GM12874 (cell line): ENCODE results near the gene PHACTR2.

Experiments used
- TF ChIP-seq, protein P1 (sequence below): IDR thresholded peaks from 2 replicates; pipeline ENCODE4 v1.5.1; 2011; ENCODE audit warnings: low read depth, mild to moderate bottlenecking, control low read depth, low read length, moderate library complexity; ENCODE audit not compliant: insufficient read depth

The PHACTR2 gene

GRCh38 chr6:143806282-143807102, 128.7 kb downstream of the PHACTR2 start:
- TF ChIP-seq, protein P1, sequence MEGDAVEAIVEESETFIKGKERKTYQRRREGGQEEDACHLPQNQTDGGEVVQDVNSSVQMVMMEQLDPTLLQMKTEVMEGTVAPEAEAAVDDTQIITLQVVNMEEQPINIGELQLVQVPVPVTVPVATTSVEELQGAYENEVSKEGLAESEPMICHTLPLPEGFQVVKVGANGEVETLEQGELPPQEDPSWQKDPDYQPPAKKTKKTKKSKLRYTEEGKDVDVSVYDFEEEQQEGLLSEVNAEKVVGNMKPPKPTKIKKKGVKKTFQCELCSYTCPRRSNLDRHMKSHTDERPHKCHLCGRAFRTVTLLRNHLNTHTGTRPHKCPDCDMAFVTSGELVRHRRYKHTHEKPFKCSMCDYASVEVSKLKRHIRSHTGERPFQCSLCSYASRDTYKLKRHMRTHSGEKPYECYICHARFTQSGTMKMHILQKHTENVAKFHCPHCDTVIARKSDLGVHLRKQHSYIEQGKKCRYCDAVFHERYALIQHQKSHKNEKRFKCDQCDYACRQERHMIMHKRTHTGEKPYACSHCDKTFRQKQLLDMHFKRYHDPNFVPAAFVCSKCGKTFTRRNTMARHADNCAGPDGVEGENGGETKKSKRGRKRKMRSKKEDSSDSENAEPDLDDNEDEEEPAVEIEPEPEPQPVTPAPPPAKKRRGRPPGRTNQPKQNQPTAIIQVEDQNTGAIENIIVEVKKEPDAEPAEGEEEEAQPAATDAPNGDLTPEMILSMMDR = no peak

DNA sequence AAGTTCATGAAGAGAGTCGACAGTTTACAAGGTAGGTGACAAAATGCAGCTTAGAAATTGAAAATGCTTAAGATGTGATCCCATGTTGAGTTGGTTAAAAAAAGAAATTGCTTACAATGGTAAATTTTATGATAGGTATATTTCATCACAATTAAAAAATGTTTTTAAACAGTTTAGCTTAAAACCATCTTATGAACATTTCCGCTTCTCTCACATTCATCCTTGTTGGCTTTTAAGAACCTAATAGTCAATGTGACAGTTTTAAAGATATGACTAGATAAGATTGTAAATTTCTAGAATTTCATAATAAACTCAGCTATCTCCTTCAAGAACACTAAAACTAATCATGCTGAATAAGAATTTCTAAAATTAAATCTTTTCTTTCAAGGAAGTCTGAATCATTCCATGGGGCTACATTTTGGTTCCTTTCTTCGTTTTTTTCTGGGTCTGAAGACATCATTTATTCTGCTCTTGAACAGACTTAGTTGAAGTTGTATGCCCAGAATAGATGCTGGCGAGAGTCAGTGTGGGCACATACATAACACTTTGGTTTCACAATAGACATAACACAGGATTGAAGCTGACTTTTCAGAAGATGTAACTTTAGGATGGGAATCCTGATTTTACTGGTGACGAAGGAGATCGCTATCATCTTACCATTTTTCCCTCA, 129.5 kb downstream of the PHACTR2 start:
- TF ChIP-seq, protein P1 = no peak

GRCh38 chr6:143810745-143811144, 133.0 kb downstream of the PHACTR2 start:
- TF ChIP-seq, protein P1 = no peak

DNA sequence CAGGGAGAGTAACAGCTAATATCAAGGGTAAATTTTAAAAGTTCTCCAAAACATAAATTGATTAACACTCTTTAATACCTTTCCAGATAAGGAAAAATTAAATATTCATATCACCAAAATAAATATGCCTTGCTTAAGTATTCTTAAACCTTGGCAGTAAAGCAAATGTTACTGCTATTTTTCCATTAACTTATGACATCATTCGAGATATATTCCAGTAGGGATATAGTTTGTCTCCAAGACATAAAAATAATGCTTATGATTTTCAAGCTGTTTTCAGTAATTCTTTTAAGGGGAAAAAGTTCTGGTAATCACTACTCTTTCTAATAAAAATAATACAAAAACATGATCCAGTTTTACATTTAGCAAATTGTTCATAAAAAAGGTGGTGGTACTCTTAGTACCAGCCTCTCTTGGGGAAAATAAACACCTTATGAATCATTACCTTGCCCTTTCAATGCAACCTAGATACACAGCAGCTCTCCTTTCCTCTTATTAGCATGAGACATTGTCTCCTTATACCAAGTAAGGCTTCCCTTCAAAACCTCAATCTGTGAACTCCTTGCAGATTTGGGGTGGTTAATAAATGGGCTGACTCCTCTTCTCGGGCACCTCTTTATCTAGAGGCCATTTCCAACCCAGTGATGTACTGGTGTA, 133.9 kb downstream of the PHACTR2 start:
- TF ChIP-seq, protein P1 = no peak

GRCh38 chr6:143817621-143818020, 139.9 kb downstream of the PHACTR2 start:
- TF ChIP-seq, protein P1 = no peak

DNA sequence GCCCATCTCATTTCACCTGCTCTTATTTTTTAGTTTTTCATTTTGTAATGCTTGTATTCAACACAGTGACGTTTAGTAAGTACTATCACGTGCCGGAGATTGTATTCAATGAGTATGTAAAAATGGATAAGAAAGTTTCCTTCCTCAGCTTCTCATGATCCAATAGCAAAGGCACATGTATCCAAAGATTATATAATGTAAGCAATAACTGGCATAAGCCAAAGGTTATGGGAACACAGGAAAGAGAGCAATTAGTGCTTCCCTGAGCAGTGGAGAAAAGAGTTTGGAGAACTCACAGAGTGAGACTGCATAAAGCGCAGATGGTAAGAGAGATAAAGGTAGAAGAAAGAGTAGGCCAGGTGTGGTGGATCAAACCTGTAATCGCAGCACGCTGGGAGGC, 143.6 kb downstream of the PHACTR2 start:
- TF ChIP-seq, protein P1 = no peak

DNA sequence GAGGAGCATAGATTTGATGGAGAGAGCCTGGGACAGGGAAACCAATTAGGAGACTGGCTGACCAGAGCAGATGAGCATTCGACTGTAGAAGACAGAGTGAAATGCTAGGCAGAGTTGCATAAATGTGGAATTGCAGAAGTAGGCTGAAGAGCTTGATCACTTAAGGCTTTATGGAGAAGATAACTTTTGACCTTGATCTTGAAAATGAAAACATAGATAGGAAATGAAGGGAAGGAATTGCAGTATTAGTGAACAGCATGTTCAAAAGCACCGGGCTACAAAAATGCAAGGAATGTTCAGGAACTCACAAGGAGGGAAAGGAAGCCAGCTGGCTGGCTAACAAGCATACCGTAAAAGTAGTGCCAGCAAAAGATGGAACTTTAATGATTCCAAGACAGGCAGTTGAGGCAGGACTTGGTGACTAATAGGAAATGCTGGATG, 144.8 kb downstream of the PHACTR2 start:
- TF ChIP-seq, protein P1 = no peak
